ENCODE measurements around the gene SMOC2.

DNA sequence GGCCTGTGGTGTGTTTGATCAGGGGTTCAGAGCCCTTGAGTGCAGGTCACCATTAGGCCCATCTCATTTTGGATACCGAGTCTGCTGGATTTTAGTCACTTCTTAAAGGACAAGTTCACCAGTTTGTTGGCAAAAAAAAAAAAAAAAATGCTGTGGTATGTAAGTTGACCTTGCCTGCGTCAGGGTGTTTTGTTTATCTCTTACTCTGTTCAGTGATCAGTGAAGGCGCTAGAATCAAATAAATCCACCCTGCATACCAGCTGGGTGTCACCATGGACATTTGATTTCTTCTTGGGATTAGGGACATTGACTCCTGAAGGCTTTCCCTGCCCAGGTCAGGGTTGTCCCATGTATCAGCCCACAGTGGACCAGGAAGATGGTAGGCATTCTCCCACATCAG, 6.7 kb downstream of the SMOC2 start:
- TF ChIP-seq EZH2phosphoT487 (IDR thresholded peaks at IDR 0.05; ENCODE audit: low read depth) = no peak
- TF ChIP-seq, protein P1, sequence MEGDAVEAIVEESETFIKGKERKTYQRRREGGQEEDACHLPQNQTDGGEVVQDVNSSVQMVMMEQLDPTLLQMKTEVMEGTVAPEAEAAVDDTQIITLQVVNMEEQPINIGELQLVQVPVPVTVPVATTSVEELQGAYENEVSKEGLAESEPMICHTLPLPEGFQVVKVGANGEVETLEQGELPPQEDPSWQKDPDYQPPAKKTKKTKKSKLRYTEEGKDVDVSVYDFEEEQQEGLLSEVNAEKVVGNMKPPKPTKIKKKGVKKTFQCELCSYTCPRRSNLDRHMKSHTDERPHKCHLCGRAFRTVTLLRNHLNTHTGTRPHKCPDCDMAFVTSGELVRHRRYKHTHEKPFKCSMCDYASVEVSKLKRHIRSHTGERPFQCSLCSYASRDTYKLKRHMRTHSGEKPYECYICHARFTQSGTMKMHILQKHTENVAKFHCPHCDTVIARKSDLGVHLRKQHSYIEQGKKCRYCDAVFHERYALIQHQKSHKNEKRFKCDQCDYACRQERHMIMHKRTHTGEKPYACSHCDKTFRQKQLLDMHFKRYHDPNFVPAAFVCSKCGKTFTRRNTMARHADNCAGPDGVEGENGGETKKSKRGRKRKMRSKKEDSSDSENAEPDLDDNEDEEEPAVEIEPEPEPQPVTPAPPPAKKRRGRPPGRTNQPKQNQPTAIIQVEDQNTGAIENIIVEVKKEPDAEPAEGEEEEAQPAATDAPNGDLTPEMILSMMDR (IDR thresholded peaks at IDR 0.05; ENCODE audit: low read depth, low read length) = no peak

Data from OCI-LY3 (cell line).